DND-41 (cell line): ENCODE results near the gene ZC3H15.

Source experiments
- EZH2 ChIP-seq: IDR thresholded peaks from 3 replicates; pipeline ENCODE4 v1.6.1; 2012; ENCODE audit warnings: borderline replicate concordance, low read depth, mild to moderate bottlenecking, moderate library complexity, low read length, inconsistent platforms; ENCODE audit not compliant: severe bottlenecking
- TF ChIP-seq, protein P1 (sequence below): IDR thresholded peaks from 2 replicates; pipeline ENCODE4 v1.5.1; 2012; ENCODE audit warnings: borderline replicate concordance, low read length, moderate library complexity, mild to moderate bottlenecking; ENCODE audit not compliant: poor library complexity, severe bottlenecking; ENCODE audit errors: extremely low read depth

DNA sequence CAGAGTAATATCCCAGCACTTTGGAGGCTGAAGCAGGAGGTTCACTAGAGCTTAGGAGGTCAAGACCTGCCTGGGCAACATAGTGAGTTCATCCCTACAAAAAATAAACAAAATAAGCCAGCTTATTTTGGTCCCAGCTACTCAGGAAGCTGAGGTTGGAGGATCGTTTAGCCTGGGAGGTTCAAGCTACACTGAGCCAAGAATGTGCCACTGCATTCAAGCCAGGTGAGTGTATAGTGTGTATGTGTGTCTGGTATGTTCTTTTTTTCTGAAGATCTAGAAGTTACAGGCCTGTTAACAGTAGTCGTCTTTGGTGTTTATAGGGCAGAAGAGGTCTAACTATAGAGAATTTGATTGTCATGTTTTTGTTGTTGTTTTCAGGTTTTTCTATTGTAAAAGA is 40.2 kb downstream of the ZC3H15 start:
- TF ChIP-seq, protein P1, sequence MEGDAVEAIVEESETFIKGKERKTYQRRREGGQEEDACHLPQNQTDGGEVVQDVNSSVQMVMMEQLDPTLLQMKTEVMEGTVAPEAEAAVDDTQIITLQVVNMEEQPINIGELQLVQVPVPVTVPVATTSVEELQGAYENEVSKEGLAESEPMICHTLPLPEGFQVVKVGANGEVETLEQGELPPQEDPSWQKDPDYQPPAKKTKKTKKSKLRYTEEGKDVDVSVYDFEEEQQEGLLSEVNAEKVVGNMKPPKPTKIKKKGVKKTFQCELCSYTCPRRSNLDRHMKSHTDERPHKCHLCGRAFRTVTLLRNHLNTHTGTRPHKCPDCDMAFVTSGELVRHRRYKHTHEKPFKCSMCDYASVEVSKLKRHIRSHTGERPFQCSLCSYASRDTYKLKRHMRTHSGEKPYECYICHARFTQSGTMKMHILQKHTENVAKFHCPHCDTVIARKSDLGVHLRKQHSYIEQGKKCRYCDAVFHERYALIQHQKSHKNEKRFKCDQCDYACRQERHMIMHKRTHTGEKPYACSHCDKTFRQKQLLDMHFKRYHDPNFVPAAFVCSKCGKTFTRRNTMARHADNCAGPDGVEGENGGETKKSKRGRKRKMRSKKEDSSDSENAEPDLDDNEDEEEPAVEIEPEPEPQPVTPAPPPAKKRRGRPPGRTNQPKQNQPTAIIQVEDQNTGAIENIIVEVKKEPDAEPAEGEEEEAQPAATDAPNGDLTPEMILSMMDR = no peak
- no peak for TF ChIP-seq EZH2
